ENCODE results near the gene HIGD2B.
"Not testable (repeated sequence)": the region's sequence is repeated elsewhere in the genome, so short reads cannot be mapped to it uniquely, and the experiment has no call there.

Gene HIGD2B

GRCh38 chr15:72680931-72681330, 5.1 kb downstream of the HIGD2B start:
- in situ Hi-C loops (cut with MboI; ENCODE audit: low sequenced_read_pairs) = no loop called here

GRCh38 chr15:72676838-72677237, 9.1 kb downstream of the HIGD2B start:
- in situ Hi-C loops (cut with MboI; ENCODE audit: low sequenced_read_pairs) = no loop called here

GRCh38 chr15:72671525-72671924, 14.5 kb downstream of the HIGD2B start:
- in situ Hi-C loops (cut with MboI; ENCODE audit: low sequenced_read_pairs) = no loop called here

GRCh38 chr15:72670656-72671352, 15.2 kb downstream of the HIGD2B start:
- in situ Hi-C loops (cut with MboI; ENCODE audit: low sequenced_read_pairs) = not testable (repeated sequence)

GRCh38 chr15:72669803-72670202, 16.2 kb downstream of the HIGD2B start:
- in situ Hi-C loops (cut with MboI; ENCODE audit: low sequenced_read_pairs) = not testable (repeated sequence)

- in situ Hi-C loops (cut with MboI; ENCODE audit: low sequenced_read_pairs) = not testable (repeated sequence)
Observed at GRCh38 chr15:72665706-72666105, 20.3 kb downstream of the HIGD2B start.

GRCh38 chr15:72663931-72664330, 22.1 kb downstream of the HIGD2B start:
- in situ Hi-C loops (cut with MboI; ENCODE audit: low sequenced_read_pairs) = not testable (repeated sequence)

GRCh38 chr15:72661081-72661480, 24.9 kb downstream of the HIGD2B start:
- in situ Hi-C loops (cut with MboI; ENCODE audit: low sequenced_read_pairs) = not testable (repeated sequence)

GRCh38 chr15:72656014-72656413, 30.0 kb downstream of the HIGD2B start:
- in situ Hi-C loops (cut with MboI; ENCODE audit: low sequenced_read_pairs) = not testable (repeated sequence)

- in situ Hi-C loops (cut with MboI; ENCODE audit: low sequenced_read_pairs) = not testable (repeated sequence)
Observed at GRCh38 chr15:72654397-72654796, 31.6 kb downstream of the HIGD2B start, which contains the start of gene GOLGA6B. GOLGA6B (plus strand) TSS chr15:72654697; CDS start chr15:72654738, 41 bp downstream.

GRCh38 chr15:72648631-72649253, 37.2 kb downstream of the HIGD2B start:
- in situ Hi-C loops (cut with MboI; ENCODE audit: low sequenced_read_pairs) = not testable (repeated sequence)

- in situ Hi-C loops (cut with MboI; ENCODE audit: low sequenced_read_pairs) = not testable (repeated sequence)
Observed at GRCh38 chr15:72642271-72642670, 43.7 kb downstream of the HIGD2B start.

GRCh38 chr15:72639759-72640483, 46.1 kb downstream of the HIGD2B start:
- in situ Hi-C loops (cut with MboI; ENCODE audit: low sequenced_read_pairs) = not testable (repeated sequence)

GRCh38 chr15:72636519-72637282, 49.3 kb downstream of the HIGD2B start:
- in situ Hi-C loops (cut with MboI; ENCODE audit: low sequenced_read_pairs) = not testable (repeated sequence)

- in situ Hi-C loops (cut with MboI; ENCODE audit: low sequenced_read_pairs) = not testable (repeated sequence)
Observed at GRCh38 chr15:72629068-72629570, 56.9 kb downstream of the HIGD2B start.

GRCh38 chr15:72628249-72629067, 57.5 kb downstream of the HIGD2B start:
- in situ Hi-C loops (cut with MboI; ENCODE audit: low sequenced_read_pairs) = not testable (repeated sequence)

GRCh38 chr15:72626153-72626552, 59.8 kb downstream of the HIGD2B start:
- in situ Hi-C loops (cut with MboI; ENCODE audit: low sequenced_read_pairs) = not testable (repeated sequence)

Measured in HL-60/S4 treated with retinoic acid at 250 ng/mL for 4 days and 3 days (cell line).